ENCODE results near the gene CAMKV. TPM values are rescaled to one million over a fixed set of nuclear protein-coding genes. Genes with fewer than 3 reads are reported as not detected.

The CAMKV gene
- total and polyA plus RNA-seq, 10 of the 15 experiments (the other 5 are each of a cell fraction or from before 2014, with no cell fraction given) = 0.06 to 0.20 TPM; not detected in 8

GRCh38 chr3:49839193-49839809, 30.4 kb downstream of the CAMKV start:
- DNase-seq (ENCODE audit: low read depth, low spot score) = peak; percentile 23
- ChIA-PET RAD21 (ENCODE audit: unreplicated experiment) (interaction anchor here (0.6 to 7.0 kb wide), 19 partner anchors 13 to 404 kb away, joined by 3 to 182 read pairs (median 4); partner anchors contain the start of genes CDHR4, INKA1, IP6K1 and MON1A), POLR2A (interaction anchor here (0.6 to 2.4 kb wide), 9 partner anchors 13 to 93 kb away, joined by 3 to 21 read pairs (median 4); partner anchors contain the start of gene INKA1), SMC1A (ENCODE audit: uncharacterized antibody, unreplicated experiment) (interaction anchor here (0.8 to 7.5 kb wide), 15 partner anchors 12 to 300 kb away, joined by 3 to 146 read pairs (median 4); partner anchors contain the start of genes CDHR4, INKA1, TRAIP and UBA7), CTCF (interaction anchor here (0.6 to 14.1 kb wide), 39 partner anchors 9 to 498 kb away, joined by 3 to 327 read pairs (median 5); partner anchors contain the start of genes AMIGO3, CDHR4, GMPPB and INKA1)
- Histone ChIP-seq H3K27me3 (replicated peaks in 1 of 2; ENCODE audit: control insufficient read depth in 2 of 2, insufficient read depth in 2 of 2, low read length in 1 of 2) (no peaks in the 10 kb centered on the region), H3K4me3 (no peak overlapping the region), H4K20me1 (ENCODE audit: control insufficient read depth, insufficient read depth) (no peaks in the 10 kb centered on the region), H3K36me3 (ENCODE audit: control insufficient read depth in 2 of 2, insufficient read depth in 2 of 2, low read length in 1 of 2) (peaks cover 14 to 18% of the 10 kb centered on the region in 2 experiments), H3K79me2 (ENCODE audit: control insufficient read depth, insufficient read depth, low read length) (no peaks in the 10 kb centered on the region), H2AFZ (ENCODE audit: control insufficient read depth, low read depth, low read length) (no peak overlapping the region; the same call in 1 of the 2 replicates), H3K9ac (ENCODE audit: control insufficient read depth, insufficient read depth, low read length) (no peak overlapping the region), H3K4me2 (ENCODE audit: control insufficient read depth, insufficient read depth) (no peak overlapping the region), H3K27ac (ENCODE audit: control insufficient read depth, insufficient read depth) (no peak overlapping the region), H3K9me3 (replicated peaks; ENCODE audit: control insufficient read depth, insufficient read depth, low read length) (no peaks in the 10 kb centered on the region), H3K4me1 (ENCODE audit: control insufficient read depth, insufficient read depth, low read length) (no peaks in the 10 kb centered on the region)
- BruUV-seq (replicated peaks) = no TSS peak
- in situ Hi-C loops (cut with MboI) (no loop called here), intact Hi-C loops (cut with micrococcal nuclease; ENCODE audit: unreplicated experiment) (loop anchor here (1.0 to 5.0 kb wide), 3 partner anchors 37 to 136 kb away; partner anchors contain the start of gene GMPPB)
- ATAC-seq = peak; percentile 99
- 49% methylated on average over 6 of the region's 6 CpGs for WGBS (ENCODE audit: insufficient coverage, insufficient replicate concordance, low lambda C conversion rate, missing lambda C conversion rate)
- TF ChIP-seq CHD4 (IDR thresholded peaks at IDR 0.05) (no peak), YY1 (IDR thresholded peaks at IDR 0.05; ENCODE audit: low read depth, low read length) (peak; percentile 92), PRDM15 (CRISPR knock-in tag; IDR thresholded peaks at IDR 0.05) (no peak), CTCF (IDR thresholded peaks at IDR 0.05 in 2 of 3, conservative IDR thresholded peaks at IDR 0.05 in 1 of 3; ENCODE audit: control insufficient read depth in 2 of 3, extremely low read depth in 1 of 3, insufficient read depth in 1 of 3, low read depth in 3 of 3, low read length in 3 of 3) (peak; percentile 84 to 96 (median 89)), HDAC2 (IDR thresholded peaks at IDR 0.05) (no peak), RAD21 (IDR thresholded peaks at IDR 0.05; ENCODE audit: insufficient read depth, low read depth, low read length) (peak; percentile 96), NBN (IDR thresholded peaks at IDR 0.05) (0 out of 2 replicates have a peak, but pooled peaks have one; percentile 32), SMC3 (IDR thresholded peaks at IDR 0.05; ENCODE audit: borderline replicate concordance, low read length) (peak; percentile 99), POU2F2 (IDR thresholded peaks at IDR 0.05; ENCODE audit: borderline replicate concordance, low read depth, low read length) (0 out of 3 replicates have a peak, but pooled peaks have one; percentile 23)
- FAIRE-seq = peak; percentile 89

All from GM12878 (cell line).